H1 (cell line): ENCODE data around the gene DCAF7. TPM values are rescaled to one million over a fixed set of nuclear protein-coding genes. Genes with fewer than 3 reads are reported as not detected.

Experiments used
- CTCF ChIA-PET: fragments of 300-600 bp; sonication (Branson Sonifier 250); formaldehyde crosslinking; loops from one replicate; lab custom pipeline; 2021; ENCODE audit not compliant: partially characterized antibody; lab: Charles Lee
- POLR2A ChIA-PET: fragments of 300-600 bp; sonication (Branson Sonifier 250); formaldehyde crosslinking; loops from one replicate; lab custom pipeline; 2021; ENCODE audit warnings: inconsistent platforms; ENCODE audit not compliant: partially characterized antibody; lab: Charles Lee
- DNase-seq, 2 experiments: peaks; one replicate each; pipeline versions ENCODE4 v3.0.0 to v3.0.0-alpha.2; 2010 to 2022; ENCODE audit warnings: low spot score in 2 of 2, low read depth in 1 of 2, mixed read lengths in 1 of 2
- FAIRE-seq: peaks from 2 replicates; lab custom pipeline; 2011; peaks lifted over from hg19 to GRCh38; lab: Jason Lieb, UNC
- H2AFZ ChIP-seq: 2 replicates; pipeline ENCODE4 v1.8.1; 2012; ENCODE audit warnings: low read length, inconsistent platforms
- H2AK5ac ChIP-seq: 2 replicates; pipeline ENCODE4 v1.6.1; 2013; ENCODE audit warnings: low read depth, low read length
- H2BK120ac ChIP-seq: replicated peaks from 2 replicates; pipeline ENCODE3; 2013; ENCODE audit warnings: low read depth, low read length, inconsistent platforms
- H2BK12ac ChIP-seq: 2 replicates; pipeline ENCODE4 v1.6.1; 2013; ENCODE audit warnings: low read depth, low read length
- H2BK15ac ChIP-seq: 2 replicates; pipeline ENCODE4 v1.6.1; 2013; ENCODE audit warnings: low read length
- H2BK20ac ChIP-seq: 2 replicates; pipeline ENCODE4 v1.6.1; 2013; ENCODE audit warnings: low read length
- H2BK5ac ChIP-seq: 2 replicates; pipeline ENCODE4 v1.6.1; 2013; ENCODE audit warnings: low read depth, low read length
- H3K14ac ChIP-seq: 2 replicates; pipeline ENCODE4 v1.6.1; 2013; ENCODE audit warnings: inconsistent platforms; ENCODE audit not compliant: insufficient read length
- H3K18ac ChIP-seq: 2 replicates; pipeline ENCODE4 v1.6.1; 2013; ENCODE audit warnings: low read length; ENCODE audit errors: extremely low read depth
- H3K23ac ChIP-seq: 2 replicates; pipeline ENCODE4 v1.6.1; 2013; ENCODE audit warnings: inconsistent platforms; ENCODE audit not compliant: insufficient read length
- H3K23me2 ChIP-seq: 2 replicates; pipeline ENCODE4 v1.6.1; 2013; ENCODE audit warnings: low read depth, low read length
- H3K27ac ChIP-seq: 2 replicates; pipeline ENCODE4 v1.6.1; 2011; ENCODE audit warnings: low read depth, low read length, inconsistent platforms
- H3K27me3 ChIP-seq, 4 experiments: replicated peaks in 1 of 4; 1 replicate in 1 of 4; 2 replicates in 3 of 4; pipeline versions ENCODE4 v1.6.1 to v1.8.1; 2011 to 2013; ENCODE audit warnings: low read length in 3 of 4, mild to moderate bottlenecking in 3 of 4, inconsistent platforms in 2 of 4, mixed read lengths in 2 of 4, moderate library complexity in 1 of 4; ENCODE audit not compliant: control insufficient read depth in 3 of 4, insufficient read depth in 3 of 4; ENCODE audit errors: extremely low read depth in 1 of 4
- H3K36me3 ChIP-seq, 4 experiments: 2 replicates each; pipeline versions ENCODE4 v1.6.1 to v1.8.1; 2011 to 2013; ENCODE audit warnings: mild to moderate bottlenecking in 4 of 4, low read length in 3 of 4, moderate library complexity in 2 of 4, control low read depth in 1 of 4, inconsistent platforms in 1 of 4; ENCODE audit not compliant: insufficient read depth in 4 of 4, control insufficient read depth in 2 of 4
- H3K4ac ChIP-seq: replicated peaks from 2 replicates; pipeline ENCODE3; 2013; ENCODE audit warnings: low read length, low read depth, mixed read lengths, inconsistent platforms; ENCODE audit not compliant: insufficient read length
- H3K4me1 ChIP-seq, 4 experiments: replicated peaks in 1 of 4; 1 replicate in 1 of 4; 2 replicates in 3 of 4; pipeline versions ENCODE4 v1.6.1 to v1.8.1; 2011 to 2013; ENCODE audit warnings: low read length in 3 of 4, inconsistent platforms in 2 of 4, mixed read lengths in 1 of 4; ENCODE audit not compliant: insufficient read depth in 4 of 4, control insufficient read depth in 3 of 4
- H3K4me2 ChIP-seq, 2 experiments: 2 replicates each; pipeline versions ENCODE4 v1.6.1 to v1.8.1; 2011 to 2013; ENCODE audit warnings: low read depth in 2 of 2, low read length in 2 of 2, control low read depth in 1 of 2, inconsistent platforms in 1 of 2, mild to moderate bottlenecking in 1 of 2; ENCODE audit not compliant: insufficient read depth in 1 of 2
- H3K4me3 ChIP-seq, 4 experiments: fragments of 200-600, 300-600 bp in 1 of 4; sonication (generic), shearing (Covaris generic), sonication (Bioruptor Twin) in 1 of 4; 2 replicates each; pipeline versions ENCODE4 v1.5.1 to v1.8.1; 2011 to 2016; ENCODE audit warnings: low read length in 4 of 4, low read depth in 3 of 4, control low read depth in 2 of 4, inconsistent platforms in 2 of 4, mild to moderate bottlenecking in 2 of 4, mixed read lengths in 1 of 4, moderate library complexity in 1 of 4; ENCODE audit not compliant: insufficient read depth in 2 of 4; ENCODE audit errors: extremely low read depth in 1 of 4
- H3K56ac ChIP-seq: replicated peaks from 2 replicates; pipeline ENCODE3; 2013; ENCODE audit warnings: low read depth, mild to moderate bottlenecking, mixed read lengths, low read length, inconsistent platforms; ENCODE audit not compliant: insufficient read length
- H3K79me1 ChIP-seq: 2 replicates; pipeline ENCODE4 v1.6.1; 2013; ENCODE audit warnings: low read depth, low read length, control low read depth
- H3K79me2 ChIP-seq, 2 experiments: 2 replicates each; pipeline versions ENCODE4 v1.6.1 to v1.8.1; 2012 to 2013; ENCODE audit warnings: low read length in 2 of 2, mild to moderate bottlenecking in 2 of 2, inconsistent platforms in 1 of 2; ENCODE audit not compliant: insufficient read depth in 2 of 2, control insufficient read depth in 1 of 2
- H3K9ac ChIP-seq, 4 experiments: replicated peaks in 1 of 4; 1 replicate in 1 of 4; 2 replicates in 3 of 4; pipeline versions ENCODE4 v1.6.1 to v1.8.1; 2011 to 2013; ENCODE audit warnings: low read depth in 3 of 4, low read length in 3 of 4, control low read depth in 2 of 4, mild to moderate bottlenecking in 2 of 4, moderate library complexity in 2 of 4, inconsistent platforms in 1 of 4; ENCODE audit errors: extremely low read depth in 1 of 4
- H3K9me3 ChIP-seq, 2 experiments: 2 replicates each; pipeline versions ENCODE4 v1.6.1 to v1.8.1; 2012 to 2013; ENCODE audit warnings: mild to moderate bottlenecking in 2 of 2, moderate library complexity in 2 of 2, control low read depth in 1 of 2, inconsistent platforms in 1 of 2, low read depth in 1 of 2, low read length in 1 of 2, mixed read lengths in 1 of 2; ENCODE audit not compliant: insufficient read depth in 2 of 2
- H4K20me1 ChIP-seq, 2 experiments: replicated peaks in 1 of 2; 2 replicates each; pipeline versions ENCODE3 to v1.8.1; 2011 to 2013; ENCODE audit warnings: inconsistent platforms in 2 of 2, low read length in 2 of 2, mild to moderate bottlenecking in 1 of 2; ENCODE audit not compliant: insufficient read depth in 2 of 2, control insufficient read depth in 1 of 2
- H4K5ac ChIP-seq: 2 replicates; pipeline ENCODE4 v1.6.1; 2013; ENCODE audit warnings: low read length, low read depth, mixed read lengths, inconsistent platforms; ENCODE audit not compliant: insufficient read length
- H4K8ac ChIP-seq: 2 replicates; pipeline ENCODE4 v1.8.0; 2013; ENCODE audit warnings: mild to moderate bottlenecking, moderate library complexity, low read length, inconsistent platforms; ENCODE audit not compliant: insufficient read depth; ENCODE audit errors: extremely low read depth
- H4K91ac ChIP-seq: replicated peaks from 2 replicates; pipeline ENCODE3; 2013; ENCODE audit warnings: low read length, mixed read lengths, inconsistent platforms; ENCODE audit not compliant: insufficient read length
- BRCA1 ChIP-seq: IDR thresholded peaks from 2 replicates; pipeline ENCODE4 v1.6.1; 2012; ENCODE audit warnings: low read depth, low read length, improper control_type of control experiment
- CBX5 ChIP-seq: fragments of 300-800, 300-1000 bp; sonication (generic); IDR thresholded peaks from 2 replicates; pipeline ENCODE4 v1.7.1; 2016; ENCODE audit warnings: antibody characterized with exemption, low read length, low read depth
- EGR1 ChIP-seq: IDR thresholded peaks from 2 replicates; pipeline ENCODE4 v1.6.1; 2011; ENCODE audit warnings: low read depth, low read length, borderline replicate concordance
- GTF2F1 ChIP-seq: IDR thresholded peaks from 2 replicates; pipeline ENCODE4 v1.6.1; 2012; ENCODE audit warnings: low read depth, low read length, improper control_type of control experiment, borderline replicate concordance
- JUND ChIP-seq: IDR thresholded peaks from 2 replicates; pipeline ENCODE4 v1.6.1; 2011; ENCODE audit warnings: mild to moderate bottlenecking, improper control_type of control experiment, low read length
- WGBS, 2 experiments: shearing (Covaris generic) in 1 of 2; methylation state at CpG; one replicate each; pipeline versions ENCODE4 v1.1.6 to v1.1.7; 2013 to 2015; ENCODE audit warnings: low lambda C conversion rate in 2 of 2, mixed read lengths in 2 of 2, inconsistent platforms in 1 of 2, low coverage in 1 of 2, missing lambda C conversion rate in 1 of 2; ENCODE audit not compliant: insufficient replicate concordance in 2 of 2, insufficient coverage in 1 of 2, insufficient read length in 1 of 2; ENCODE audit errors: extremely low coverage in 1 of 2, missing lambda C conversion rate in 1 of 2; 5-methylcytosine and 5-hydroxymethylcytosine counted together
- polyA plus RNA-seq, 7 experiments: library from polyadenylated mRNA; depleted of rRNA in 3 of 7; stranded (reverse) in 5 of 7; unstranded in 2 of 7; fragments of >200 nt in 5 of 7; fragments of 200-250 nt in 2 of 7; gene quantifications; 1 replicate in 5 of 7; 2 replicates in 1 of 7; 4 replicates in 1 of 7; pipeline versions ENCODE4 v1.2.1 to v1.2.3, GENCODE V29; 2011 to 2013; ENCODE audit warnings: missing spikeins in 2 of 7, mixed read lengths in 2 of 7
- total RNA-seq: library from RNA; stranded (reverse); fragmentation: NEBNext Ultra II Directional; extraction: Animal tissue kit (Norgen Biotek cat#: 25700); gene quantifications from 2 replicates; pipeline ENCODE4 v1.2.1, GENCODE V29; 2021

The DCAF7 gene
- total and polyA plus RNA-seq, 2 of the 8 experiments (the other 6 are each of a cell fraction or from before 2014, with no cell fraction given) = 74.9 to 94.1 TPM

GRCh38 chr17:63514477-63514876, 35.8 kb upstream of the DCAF7 start:
- Histone ChIP-seq H2BK15ac (0 out of 2 replicates have a peak overlapping the region, but pooled peaks have one; percentile 77), H3K14ac (no peak overlapping the region), H3K4me2 (no peak overlapping the region), H3K4me3 (no peak overlapping the region), H3K79me2 (no peaks in the 10 kb centered on the region), H4K5ac (no peak overlapping the region), H2BK12ac (no peak overlapping the region), H3K4me1 (no peaks in the 10 kb centered on the region; a peak in 1 of 7 replicates), H2AFZ (no peak overlapping the region), H2BK5ac (no peak overlapping the region), H3K36me3 (no peaks in the 10 kb centered on the region), H3K18ac (no peak overlapping the region), H3K27ac (no peak overlapping the region), H4K91ac (peak overlapping the region; percentile 46), H3K4ac (no peak overlapping the region), H3K23ac (no peak overlapping the region), H4K20me1 (peaks cover 0 to 2% of the 10 kb centered on the region in 2 experiments), H3K79me1 (no peaks in the 10 kb centered on the region), H3K9me3 (no peaks in the 10 kb centered on the region), H3K56ac (no peak overlapping the region), H4K8ac (no peak overlapping the region), H2AK5ac (no peak overlapping the region), H3K23me2 (no peaks in the 10 kb centered on the region), H3K27me3 (no peaks in the 10 kb centered on the region), H2BK120ac (no peak overlapping the region), H3K9ac (no peak overlapping the region), H2BK20ac (no peak overlapping the region)
- CTCF ChIA-PET = interaction anchor here (1.2 to 3.3 kb wide), 7 partner anchors 8 to 98 kb away, joined by 3 to 25 read pairs (median 6); no protein-coding TSS in a partner anchor
- POLR2A ChIA-PET = interaction anchor here (1.2 kb wide), 1 partner anchor 9 kb away, joined by 3 read pairs; no protein-coding TSS in a partner anchor
- DNase-seq (no peak), FAIRE-seq (no peak)
- TF ChIP-seq GTF2F1 (no peak), CBX5 (no peak), BRCA1 (no peak), JUND (no peak), EGR1 (no peak)
- WGBS, 2 experiments = 85% methylated on average over 3 of the region's 3 CpGs; no CpG with 5 or more reads in 1 of the 2 experiments
